ENCODE results near the gene APBB2.

The APBB2 gene

DNA sequence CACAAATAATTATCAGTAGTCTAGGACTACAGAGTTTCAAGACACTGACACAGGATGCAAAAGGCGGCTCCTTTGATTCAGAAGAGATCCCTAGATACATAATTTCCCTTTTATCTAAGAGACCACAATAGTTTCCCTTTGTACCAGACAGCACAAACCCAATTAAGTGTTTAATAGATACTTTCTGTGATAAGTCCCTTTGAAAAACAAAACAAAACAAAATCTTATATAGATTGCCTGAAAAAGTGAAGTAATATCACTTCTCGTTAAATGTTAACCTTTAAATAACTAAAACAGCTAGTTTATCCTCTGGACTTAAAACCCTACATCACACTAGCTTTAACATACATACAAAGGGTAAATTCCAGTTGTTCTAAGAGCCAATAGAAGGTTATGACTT is 49.9 kb downstream of the APBB2 start:
- no peak for DNase-seq (ENCODE audit: low read depth)
- TF ChIP-seq, protein P1, sequence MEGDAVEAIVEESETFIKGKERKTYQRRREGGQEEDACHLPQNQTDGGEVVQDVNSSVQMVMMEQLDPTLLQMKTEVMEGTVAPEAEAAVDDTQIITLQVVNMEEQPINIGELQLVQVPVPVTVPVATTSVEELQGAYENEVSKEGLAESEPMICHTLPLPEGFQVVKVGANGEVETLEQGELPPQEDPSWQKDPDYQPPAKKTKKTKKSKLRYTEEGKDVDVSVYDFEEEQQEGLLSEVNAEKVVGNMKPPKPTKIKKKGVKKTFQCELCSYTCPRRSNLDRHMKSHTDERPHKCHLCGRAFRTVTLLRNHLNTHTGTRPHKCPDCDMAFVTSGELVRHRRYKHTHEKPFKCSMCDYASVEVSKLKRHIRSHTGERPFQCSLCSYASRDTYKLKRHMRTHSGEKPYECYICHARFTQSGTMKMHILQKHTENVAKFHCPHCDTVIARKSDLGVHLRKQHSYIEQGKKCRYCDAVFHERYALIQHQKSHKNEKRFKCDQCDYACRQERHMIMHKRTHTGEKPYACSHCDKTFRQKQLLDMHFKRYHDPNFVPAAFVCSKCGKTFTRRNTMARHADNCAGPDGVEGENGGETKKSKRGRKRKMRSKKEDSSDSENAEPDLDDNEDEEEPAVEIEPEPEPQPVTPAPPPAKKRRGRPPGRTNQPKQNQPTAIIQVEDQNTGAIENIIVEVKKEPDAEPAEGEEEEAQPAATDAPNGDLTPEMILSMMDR (IDR thresholded peaks at IDR 0.05; ENCODE audit: insufficient read depth, low read depth, low read length, missing control alignments), result no peak
- H3K4me3 ChIP-seq (ENCODE audit: low read depth, low read length), result no peak overlapping the region

DNA sequence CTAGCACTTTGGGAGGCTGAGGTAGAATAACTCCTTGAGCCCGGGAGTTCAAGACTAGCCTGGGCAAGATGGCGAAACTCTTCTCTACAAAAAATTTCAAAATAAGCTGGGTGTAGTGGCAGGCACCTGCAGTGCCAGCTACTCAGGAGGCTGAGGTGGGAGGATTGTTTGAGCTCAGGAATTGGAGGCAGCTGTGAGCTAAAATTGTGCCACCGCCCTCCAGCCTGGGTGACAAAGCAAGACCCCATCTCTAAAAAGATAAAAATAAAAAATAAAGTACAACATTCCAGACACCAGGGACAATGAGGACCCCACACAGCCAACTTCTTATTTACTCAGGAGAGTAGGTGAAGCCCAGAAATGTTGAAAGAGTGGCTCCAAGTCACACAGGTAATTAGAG is 53.0 kb downstream of the APBB2 start:
- TF ChIP-seq, protein P1 (IDR thresholded peaks at IDR 0.05; ENCODE audit: insufficient read depth, low read depth, low read length, missing control alignments), result no peak
- no peak for DNase-seq (ENCODE audit: low read depth)
- no peak overlapping the region for H3K4me3 ChIP-seq (ENCODE audit: low read depth, low read length)

DNA sequence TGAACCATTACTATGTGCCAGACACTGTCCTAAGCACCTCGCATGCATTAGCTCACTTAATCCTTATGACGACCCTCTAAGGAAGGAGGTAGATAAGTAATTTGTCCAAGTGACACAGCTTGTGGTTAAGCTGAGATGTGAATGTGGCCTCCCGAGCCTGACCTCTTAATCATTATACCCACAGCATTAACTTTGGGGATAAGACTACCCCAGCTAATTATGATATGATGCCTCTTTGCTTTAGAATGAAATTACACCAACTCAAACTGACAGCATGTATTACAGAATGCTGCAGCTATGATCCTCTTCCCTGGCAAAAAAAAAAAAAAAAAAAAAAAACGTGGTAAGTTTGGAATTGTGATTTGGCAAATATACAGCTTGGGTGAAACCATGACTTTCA is 53.5 kb downstream of the APBB2 start:
- H3K4me3 ChIP-seq (ENCODE audit: low read depth, low read length), result no peak overlapping the region
- TF ChIP-seq, protein P1 (IDR thresholded peaks at IDR 0.05; ENCODE audit: insufficient read depth, low read depth, low read length, missing control alignments), result no peak
- no peak for DNase-seq (ENCODE audit: low read depth)

DNA sequence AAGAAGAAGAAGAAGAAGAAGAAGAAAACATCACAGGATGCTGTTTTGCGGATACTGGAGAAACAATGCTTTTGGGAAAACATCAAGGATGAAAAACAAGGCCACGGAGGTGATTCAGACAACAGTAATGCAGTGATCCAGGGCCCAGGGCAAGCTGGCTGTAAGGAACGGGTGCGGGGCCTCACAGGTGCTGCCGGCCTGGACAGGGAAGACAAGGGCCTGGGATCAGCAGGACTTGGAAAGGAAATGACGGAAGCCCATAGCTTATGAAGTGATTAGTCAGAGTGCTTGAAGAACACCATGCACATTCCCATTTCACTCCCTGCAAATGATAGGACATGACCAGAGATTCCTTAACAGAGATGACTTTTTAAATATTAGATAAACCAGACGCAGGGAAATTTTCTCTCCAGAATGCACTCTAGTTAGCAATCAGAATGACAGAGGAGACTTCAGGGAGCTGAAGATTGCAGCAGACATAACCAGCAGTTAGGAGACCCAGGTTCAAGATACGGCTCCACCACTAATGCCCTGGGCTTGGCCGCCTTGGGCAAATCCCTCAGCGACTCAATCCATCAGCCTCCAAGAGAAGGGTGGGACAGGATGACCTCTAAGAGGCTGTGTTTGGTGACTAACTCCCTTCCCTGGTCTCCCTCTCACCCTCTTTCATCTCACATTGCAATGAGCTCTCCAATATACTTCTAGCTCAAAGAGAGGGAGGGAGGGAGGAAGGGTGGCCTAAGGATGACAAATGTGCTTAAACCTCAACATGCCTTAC is 54.1 kb downstream of the APBB2 start:
- no peak overlapping the region for H3K4me3 ChIP-seq (ENCODE audit: low read depth, low read length)
- DNase-seq (ENCODE audit: low read depth), result no peak
- TF ChIP-seq, protein P1 (IDR thresholded peaks at IDR 0.05; ENCODE audit: insufficient read depth, low read depth, low read length, missing control alignments), result no peak

DNA sequence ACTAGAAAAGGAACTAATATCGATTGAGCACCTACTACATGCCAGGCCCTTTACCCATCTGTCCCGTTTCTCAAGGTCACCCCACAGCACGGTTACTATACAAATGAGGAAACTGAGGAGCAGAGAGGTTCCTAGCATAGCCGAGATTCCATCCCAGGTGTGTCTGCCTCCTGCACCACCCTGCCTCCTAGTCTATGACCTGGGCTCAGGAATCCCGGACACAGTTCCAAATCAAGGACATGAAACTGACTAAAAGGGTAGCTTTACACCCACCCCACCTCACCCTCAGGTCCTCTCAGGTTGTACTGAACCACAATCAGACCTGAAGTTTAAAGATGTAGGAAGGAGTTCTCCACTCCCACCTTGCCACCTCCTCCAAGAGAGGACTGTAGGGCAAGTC is 55.6 kb downstream of the APBB2 start:
- DNase-seq (ENCODE audit: low read depth), result no peak
- H3K4me3 ChIP-seq (ENCODE audit: low read depth, low read length), result no peak overlapping the region
- TF ChIP-seq, protein P1 (IDR thresholded peaks at IDR 0.05; ENCODE audit: insufficient read depth, low read depth, low read length, missing control alignments), result no peak

DNA sequence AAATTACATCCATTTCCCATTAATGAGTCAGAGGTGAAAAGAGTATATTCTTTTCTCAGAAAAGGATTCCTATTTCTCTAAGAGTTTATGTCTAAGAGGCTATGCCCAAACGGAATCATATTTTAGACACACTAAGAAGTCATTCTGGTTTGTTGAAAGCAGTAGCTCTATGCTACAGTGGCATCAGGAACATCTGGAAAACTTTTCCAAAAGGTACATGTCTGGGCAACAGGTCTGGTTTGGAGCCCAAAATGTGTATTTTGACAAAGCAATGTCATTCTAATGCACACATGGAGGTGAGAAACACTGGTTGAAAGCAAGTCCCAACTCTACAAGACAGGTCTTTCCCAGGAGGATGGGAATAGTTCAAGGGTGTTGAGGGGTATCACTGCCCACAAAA is 56.1 kb downstream of the APBB2 start:
- DNase-seq (ENCODE audit: low read depth), result no peak
- TF ChIP-seq, protein P1 (IDR thresholded peaks at IDR 0.05; ENCODE audit: insufficient read depth, low read depth, low read length, missing control alignments), result no peak
- H3K4me3 ChIP-seq (ENCODE audit: low read depth, low read length), result no peak overlapping the region

DNA sequence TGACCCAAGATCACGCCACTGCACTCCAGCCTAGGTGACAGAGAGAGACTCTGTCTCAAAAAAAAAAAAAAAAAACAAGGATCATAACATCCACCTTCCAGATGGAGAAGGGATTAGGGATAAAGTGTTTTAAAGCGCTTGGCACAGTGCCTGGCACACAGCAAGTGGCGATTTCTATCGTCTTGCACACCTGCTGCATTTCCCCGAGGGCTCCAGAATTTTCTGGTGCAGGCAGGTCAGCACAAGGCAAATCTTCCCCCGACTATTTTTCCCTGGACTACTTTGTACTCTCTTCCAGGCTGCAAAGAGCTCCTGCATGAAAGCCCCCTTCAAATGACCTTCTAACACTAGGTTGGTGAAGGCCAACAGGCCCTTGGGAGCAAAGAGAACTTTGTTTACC is 57.3 kb downstream of the APBB2 start:
- TF ChIP-seq, protein P1 (IDR thresholded peaks at IDR 0.05; ENCODE audit: insufficient read depth, low read depth, low read length, missing control alignments), result no peak
- no peak for DNase-seq (ENCODE audit: low read depth)
- no peak overlapping the region for H3K4me3 ChIP-seq (ENCODE audit: low read depth, low read length)

Data from GM12865 (cell line).